ENCODE measurements around the gene AOAH.
"Not testable (repeated sequence)": the region's sequence is repeated elsewhere in the genome, so short reads cannot be mapped to it uniquely, and the experiment has no call there.

AOAH gene

DNA sequence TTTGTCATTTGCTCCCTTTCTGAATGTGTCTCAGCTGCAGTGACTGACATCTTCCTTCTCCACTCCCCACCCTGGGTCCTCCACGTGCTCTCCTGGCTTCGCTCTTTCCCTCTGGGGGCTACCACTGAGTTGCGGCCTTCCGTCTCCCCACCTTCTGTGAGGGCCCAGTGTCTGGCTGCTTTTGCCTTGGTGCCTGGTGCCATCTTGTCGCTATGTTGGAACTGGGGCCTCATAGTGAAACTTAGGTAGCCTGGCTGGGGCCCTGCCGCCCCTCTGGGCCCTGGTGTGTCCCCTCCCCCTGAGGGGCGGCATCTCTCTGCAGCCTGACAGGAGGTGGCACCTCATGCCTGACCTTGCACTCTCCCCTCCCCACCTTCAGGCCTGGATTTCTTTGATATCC, 190.6 kb downstream of the AOAH start:
- no peak for DNase-seq

DNA sequence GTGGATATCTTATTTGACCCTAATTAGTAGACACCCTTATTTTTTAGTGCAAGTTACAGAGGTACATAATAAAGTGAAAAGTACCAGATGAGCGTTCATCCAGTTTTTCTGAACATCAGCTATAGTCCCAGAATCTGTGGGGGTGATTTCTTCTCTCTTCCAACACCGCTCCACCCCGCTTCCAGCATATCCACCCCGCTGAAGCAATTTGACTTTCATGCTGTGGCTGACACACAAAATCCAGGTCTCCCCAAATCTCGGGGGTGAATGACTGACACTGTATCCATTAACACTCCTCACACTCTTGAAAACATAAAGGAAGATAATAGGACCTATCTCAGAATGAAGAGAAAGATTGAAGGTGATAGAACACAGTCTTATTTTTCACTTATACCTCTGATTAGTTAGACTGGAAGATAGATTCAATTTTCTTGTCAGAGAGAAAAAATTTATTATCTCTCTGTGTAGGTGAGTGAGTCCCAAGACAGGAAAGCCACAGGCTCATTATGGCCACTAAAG, 191.3 kb downstream of the AOAH start:
- DNase-seq: no peak

DNA sequence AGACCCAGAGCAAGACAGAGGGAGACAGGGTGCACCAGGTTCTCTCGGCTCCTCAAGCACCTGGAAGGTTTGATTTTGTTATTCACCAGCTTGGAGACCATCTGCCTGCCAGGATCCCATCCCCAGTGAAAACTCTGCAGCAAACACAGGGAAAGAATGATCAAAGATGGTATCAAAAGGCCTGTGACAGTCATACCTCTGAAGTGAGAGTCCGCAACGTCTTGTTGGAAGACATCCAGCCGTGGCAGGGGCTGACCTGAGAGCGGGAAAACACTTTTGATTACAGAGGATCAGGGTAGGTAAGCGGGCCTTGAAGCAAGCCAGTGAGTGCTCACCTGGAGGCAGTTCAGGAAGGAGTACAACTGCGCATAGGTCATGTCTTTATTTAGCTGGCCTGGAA, 192.3 kb downstream of the AOAH start:
- DNase-seq: no peak

DNA sequence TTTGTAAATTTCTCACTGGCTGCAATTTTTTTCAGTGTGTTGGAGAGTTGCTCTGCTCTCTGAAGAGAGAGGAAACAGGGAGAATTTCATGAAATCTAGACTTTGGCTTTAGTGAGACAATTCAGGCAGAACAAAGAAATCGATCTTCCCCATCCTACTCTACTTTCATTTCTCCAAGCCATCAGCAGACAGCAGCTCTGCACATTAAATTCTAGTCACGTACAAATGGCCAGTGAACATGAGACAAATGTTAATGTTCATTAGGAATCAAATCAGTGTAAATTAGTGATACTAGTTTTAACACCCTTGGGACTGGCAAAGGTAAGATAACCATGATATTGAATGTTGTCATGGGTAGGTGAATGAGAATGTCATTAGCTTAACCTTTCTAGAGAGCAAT, 193.8 kb downstream of the AOAH start:
- no peak for DNase-seq

DNA sequence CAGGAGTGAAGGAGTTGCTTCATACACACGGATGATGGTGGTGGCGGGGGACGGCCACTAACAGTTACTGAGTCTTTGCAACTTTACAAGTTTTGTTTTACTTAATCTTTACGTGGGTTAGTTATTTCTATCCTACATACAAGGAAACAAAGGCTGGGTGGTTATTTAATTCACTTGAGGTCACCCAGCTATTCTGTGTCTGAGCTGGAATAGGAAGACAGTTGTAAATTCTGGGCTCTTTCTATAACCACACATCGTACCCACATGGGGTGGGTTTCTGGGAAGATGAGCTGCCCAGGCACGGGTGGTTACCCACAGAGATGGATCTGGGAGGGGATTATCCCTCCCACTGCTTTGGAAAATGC, 196.8 kb downstream of the AOAH start:
- no peak for DNase-seq

DNA sequence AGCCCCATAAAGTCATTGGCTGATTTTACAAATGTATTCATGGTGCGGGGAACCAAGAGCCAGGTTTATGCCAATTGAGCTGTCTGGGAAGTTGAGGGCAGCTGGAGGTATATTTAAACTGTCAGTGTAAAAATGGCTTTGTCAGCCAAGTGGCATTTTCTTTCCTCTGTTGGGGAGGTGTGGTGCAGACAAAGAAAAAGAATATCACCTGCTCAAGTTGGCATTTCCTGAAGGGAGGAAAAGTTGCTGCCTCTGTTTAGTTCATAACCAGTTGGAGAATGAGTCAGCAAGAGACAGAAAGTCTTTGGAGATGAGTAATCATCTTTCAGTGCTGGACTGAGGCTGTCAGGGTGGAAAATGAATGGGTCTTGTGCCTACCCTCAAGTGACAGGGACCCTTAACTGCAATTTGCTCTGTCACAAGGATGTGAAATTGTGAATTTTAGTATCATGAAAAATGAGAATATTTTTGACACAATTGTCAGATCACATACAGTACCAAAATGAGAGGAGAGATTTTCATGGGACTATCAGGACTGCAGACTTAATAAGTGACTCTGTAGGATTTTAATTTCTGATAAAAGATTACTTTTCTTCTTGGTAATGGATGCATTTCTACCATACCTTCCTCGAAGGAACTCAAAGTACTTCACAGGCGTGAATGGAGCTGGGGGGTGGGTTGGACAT, 197.3 kb downstream of the AOAH start:
- no peak for DNase-seq

DNA sequence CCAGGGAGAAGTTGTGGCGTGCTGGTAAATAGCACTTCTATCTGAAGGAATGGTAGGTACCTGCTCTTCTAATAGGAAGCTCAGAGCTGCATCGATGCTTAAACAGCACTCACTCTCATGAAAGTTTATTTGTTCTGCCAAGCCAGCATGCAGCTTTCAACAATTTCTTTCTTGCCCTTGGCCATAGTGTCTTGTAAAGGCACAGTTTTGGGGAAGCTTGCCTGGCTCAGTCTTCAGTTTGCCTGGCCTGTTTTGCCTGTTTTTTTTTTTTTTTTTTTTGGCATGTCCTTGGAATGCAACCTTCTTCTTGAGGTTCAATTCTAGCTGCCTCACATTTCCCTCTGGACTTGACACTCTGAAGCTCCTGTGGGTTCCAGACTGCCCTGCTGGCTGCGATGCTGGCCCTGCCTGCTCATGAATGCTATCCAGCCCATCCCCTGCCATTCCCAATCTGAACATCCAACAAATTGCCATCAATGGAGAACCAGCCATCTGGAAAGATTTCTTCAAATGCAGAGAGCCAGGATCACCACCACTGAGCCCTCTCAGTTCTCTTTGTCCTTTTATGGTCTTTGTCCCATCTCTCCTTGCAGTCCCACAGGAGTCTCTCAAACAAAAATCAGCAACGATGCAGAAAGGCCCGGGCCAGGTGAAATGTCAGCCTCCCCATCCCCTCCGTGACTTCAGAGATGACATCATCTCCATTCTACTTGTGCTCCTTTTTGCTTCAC, 200.8 kb downstream of the AOAH start:
- no peak for DNase-seq

DNA sequence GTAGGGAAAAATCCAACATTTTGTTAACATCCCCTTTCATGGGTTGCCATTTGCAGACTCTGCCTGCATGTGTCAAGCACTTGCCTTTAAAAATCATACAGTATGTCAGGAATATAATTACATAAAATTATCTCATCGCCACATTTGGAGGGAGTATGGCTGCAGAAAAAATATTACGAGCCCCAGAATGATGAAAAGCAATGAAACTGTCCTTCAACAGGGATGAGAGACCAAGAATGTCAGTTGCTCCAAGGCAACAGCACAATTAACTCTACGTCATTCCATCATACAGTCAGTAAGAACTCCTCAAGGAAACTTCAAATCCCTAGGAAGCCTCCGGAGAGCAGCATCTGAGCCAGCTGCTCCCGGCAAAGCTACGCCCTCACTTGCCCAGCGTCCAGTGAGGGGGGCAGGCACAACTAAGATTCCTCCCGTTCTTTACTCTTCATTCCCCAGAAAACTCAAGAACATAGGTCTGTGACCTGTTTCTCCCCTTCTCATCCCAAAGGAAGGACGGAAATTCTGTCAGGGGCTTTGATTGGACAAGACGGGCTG, 201.8 kb downstream of the AOAH start:
- no peak for DNase-seq

DNA sequence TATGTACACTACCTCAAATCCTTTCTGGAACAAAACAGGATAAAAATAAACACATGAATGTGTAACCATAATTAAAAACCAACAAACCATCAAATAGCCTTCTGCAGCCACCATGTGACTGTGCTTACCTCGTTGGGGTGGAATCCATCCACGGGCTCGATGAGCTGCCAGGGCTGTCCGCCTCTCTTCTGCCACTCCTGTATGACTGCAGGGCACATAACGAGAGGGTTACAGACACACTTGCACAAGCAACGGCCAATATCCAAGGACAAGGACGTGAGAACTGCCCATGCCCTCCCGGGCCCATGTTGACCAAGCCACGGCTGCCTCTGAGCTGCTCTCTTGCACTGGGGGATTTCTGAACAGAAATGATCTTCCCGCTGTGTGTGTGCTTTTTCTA, 202.4 kb downstream of the AOAH start:
- no peak for DNase-seq

DNA sequence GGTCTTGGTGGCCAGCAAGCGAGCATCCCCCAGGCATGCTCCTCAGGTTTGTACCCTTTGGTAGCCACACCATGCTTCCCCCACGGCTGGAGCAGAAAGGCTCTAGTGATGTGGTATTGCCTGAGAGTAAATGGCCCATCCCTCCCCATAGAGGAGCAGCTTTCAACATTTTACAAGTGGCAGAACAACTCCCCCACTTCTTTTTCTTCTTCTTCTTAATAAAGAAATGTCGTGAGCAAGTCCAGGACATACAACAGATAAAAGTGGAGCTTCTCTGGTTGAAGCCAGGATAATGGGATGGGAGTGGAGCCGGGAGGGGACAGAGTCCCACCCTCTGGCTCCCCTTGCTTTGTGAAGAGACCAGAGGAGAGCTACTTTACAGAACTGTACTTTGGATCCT, 203.2 kb downstream of the AOAH start:
- DNase-seq: no peak

DNA sequence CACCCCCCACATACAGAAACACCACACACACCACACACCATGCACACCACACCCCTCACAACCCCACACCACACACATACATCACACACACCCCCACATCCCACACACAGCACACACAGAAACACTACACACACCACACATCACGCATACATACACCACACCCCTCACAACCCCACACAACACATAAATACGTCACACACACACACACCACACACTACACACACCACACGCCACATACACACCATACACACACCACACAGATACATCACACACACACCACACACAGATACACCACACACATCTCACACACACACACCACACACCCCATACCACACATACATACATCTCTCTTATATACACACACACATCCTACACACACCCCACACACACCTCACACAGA, 208.4 kb downstream of the AOAH start:
- DNase-seq: no peak

DNA sequence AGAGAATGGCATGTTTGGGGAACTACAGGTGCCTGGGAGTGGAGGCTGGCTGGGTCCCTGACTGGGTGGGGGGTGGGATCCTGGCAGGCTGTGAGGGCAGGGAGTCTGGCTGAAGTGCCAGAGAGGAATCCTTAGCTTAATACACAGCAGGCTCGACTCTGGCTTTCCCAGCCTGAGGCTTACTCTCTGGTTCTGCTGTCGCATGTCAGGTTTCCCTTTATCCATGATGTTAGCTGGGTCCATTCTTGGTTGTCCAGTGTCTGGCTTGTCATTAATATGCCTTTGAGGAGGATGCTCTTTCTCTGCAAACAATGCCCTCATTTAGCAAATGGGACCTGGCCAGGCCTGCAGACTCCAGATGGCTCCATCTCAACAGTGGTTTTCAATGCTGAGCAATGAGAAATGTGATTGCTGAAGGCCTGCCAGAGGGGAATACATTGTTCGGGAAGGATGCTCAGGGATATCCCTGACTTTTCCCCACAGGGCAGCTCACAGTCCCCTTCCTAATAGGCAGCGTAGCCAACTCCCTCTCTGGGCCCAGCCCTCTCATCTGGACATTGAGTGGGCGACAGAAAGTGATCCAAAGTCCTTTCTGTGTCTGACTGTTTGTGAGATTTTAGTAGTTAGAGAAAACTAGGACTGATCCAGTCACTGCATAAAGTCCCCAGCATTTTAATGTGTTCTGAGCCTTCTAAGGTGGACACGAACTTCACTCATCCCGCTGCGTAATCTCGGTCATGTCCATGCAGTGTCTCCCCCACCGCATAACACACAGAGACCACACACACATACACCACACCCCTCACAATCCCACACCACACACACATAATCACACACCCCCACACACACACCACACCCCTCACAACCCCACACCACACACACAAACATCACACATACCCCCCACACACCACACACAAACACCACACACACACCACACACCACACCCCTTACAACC, 209.7 kb downstream of the AOAH start:
- DNase-seq: no peak

DNA sequence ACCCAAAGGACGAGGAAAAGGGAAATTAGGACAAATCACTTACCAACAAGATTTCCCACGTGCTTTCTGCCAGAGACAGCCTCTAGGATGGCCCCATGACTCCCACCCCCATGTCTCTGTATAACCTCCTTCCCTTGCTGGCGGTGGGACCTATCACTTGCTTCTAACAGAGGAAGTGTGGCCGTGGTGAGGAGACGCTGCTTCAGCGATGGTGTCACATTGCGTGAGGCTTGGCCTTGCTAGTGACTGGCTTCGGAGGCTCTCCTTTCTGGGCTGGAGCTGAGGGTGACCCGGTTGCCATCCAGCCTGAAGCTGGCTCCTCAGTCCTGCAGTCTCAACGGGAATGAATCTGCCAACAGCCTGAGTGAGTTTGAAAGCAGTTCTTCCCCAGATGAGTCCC, 210.9 kb downstream of the AOAH start:
- DNase-seq: no peak

DNA sequence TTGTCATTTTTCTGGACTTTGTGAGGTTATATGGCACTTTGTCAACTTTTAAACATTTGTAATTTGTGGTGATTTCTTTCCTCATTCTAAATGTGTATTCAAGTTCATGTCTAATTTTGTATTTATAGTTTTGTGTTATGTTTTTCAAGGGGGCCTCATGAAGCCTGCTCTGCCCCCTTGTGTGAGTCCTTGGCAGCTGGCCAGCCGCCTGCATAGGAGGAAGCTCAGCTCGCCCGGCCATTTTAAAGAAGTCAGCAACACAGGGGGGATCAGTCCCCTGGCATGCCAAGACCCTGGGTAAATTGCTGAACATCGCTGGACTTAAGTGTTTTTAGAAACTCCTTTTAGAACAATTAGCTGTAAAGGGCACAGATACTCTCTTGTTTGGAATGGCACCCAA, 211.7 kb downstream of the AOAH start:
- no peak for DNase-seq

DNA sequence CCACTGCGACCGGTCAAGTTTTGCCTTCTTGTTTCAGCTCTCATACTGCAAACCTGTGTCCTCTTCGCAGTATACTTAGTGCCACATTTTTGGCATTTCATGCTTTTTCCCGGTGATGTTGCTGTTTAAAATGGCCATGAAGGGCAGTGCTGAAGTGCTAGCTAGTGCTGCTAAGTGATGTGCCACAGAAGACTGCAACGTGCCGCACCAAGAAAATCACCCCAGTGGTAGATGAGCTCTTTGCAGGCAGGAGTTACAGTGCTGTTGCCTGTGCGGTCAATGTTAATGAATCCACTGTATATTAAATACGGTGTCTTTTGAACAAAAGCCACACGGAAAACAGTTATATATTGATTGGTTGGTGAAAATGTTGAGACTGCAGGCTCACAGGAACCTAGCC, 214.3 kb downstream of the AOAH start:
- DNase-seq: no peak

DNA sequence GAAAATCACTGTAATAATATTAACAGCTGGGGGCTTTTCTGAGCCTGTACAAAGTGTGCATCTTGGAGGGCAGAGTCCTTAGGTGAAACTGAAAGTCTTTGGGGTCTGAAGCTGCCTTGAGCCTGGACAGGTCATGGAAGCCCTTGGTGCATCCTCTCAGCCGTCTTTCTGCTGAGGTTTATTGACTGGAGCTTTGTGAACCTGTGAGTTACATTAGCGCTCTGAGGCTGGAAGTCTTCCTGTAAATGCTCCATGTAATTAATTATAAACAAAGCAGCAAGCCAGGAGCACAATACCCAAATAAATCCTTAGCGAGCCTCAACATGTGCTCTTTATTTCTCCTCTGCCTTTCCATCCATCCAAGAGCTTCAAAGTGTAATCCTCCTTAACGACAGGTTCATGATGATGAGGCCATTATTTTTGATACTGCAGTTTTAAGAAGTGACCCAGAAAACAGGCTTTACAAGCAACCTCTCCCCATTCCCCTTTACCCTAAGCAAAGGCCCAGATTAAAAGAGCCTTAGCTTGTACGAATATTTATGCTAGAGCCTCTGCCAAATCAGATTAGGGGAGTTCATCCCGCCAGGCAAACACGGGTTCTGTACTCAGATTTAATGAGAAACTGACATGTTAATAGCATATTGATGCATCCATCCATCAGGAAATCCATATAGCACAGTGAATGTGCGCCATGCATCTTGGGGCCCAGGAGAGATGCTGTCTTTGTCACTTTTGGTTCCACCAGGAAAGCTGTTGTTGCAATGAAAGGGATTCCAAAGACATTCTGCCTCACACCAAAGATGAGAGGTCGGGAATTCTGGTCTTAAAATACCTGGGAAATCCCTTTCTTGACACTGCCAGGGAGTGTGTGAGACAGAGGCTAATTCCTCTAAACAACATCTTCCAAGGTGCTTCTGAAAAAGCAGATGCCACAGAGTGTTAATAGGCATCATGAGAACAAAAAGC, 216.5 kb downstream of the AOAH start:
- DNase-seq: no peak

DNA sequence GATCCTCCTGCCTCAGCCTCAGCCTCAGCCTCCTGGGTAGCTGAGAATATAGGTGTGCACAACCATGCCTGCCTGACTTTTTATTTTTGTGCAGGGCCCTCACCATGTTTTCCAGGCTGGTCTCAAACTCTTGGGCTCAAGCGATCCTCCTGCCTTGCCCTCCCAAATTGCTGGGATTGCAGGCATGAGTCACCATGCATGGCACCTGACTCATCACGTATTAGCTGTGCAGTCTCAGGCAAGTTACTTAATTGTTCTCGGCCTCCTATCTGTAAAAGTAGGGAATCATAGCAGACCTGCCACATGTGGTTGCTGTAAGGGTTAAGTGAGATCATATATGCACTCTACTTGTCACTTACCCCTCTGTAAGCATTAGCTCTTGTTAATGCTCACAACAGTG, 217.5 kb downstream of the AOAH start:
- DNase-seq: no peak

DNA sequence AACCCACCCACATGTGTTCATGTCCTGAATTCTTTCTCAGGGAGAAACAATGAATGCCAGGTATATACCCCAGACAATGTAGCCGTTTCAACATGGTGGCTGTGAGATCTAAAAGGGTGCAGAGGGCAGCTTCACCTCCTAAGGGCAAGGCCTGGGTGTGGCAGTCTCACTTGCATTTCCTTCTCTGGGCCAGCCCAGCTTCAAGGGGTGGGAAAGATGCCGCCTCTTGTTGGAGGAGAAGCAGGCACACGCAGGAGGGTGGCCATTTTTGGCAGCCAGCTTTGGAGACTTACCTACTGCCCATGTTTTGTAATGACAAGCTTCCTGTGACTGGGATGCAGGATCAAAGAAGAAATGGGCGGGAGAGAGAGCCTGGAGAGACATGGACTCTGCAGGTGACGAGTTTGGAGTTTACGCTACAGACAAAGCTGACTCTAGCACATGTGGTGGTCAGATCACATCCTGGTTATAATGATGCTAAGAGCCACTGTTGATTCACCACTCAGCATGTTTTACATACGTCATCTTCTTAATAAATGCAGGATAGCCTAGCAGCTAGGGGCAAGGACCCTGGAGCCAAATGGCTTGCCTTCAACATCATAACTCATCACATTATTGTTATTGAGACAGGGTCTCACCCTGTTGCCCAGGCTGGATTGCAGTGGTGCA, 218.0 kb downstream of the AOAH start:
- DNase-seq: no peak

DNA sequence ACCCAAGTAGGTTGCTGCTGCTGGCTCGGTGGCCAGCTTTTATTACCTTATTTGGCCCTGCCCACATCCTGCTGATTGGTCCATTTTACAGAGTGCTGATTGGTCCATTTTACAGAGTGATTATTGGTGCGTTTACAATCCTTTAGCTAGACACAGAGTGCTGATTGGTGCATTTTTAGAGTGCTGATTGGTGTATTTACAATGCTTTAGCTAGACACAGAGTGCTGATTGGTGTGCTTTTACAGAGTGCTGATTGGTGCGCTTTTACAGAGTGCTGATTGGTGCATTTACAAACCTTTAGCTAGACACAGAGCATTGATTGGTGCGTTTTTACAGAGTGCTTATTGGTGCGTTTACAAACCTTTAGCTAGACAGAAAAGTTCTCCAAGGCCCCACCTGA, 219.7 kb downstream of the AOAH start:
- not testable (repeated sequence) for DNase-seq

DNA sequence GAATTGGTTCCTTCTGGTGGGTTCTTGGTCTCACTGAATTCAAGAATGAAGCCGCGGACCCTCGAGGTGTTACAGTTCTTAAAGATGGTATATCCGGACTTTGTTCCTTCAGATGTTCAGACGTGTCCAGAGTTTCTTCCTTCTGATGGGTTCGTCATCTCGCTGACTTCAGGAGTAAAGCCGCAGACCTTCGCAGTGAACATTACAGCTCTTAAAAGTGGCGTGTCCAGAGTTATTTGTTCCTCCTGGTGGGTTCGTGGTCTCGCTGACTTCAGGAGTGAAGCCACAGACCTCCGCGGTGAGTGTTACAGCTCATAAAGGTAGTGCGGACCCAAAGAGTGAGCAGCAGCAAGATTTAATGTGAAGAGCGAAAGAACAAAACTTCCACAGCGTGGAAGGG, 220.1 kb downstream of the AOAH start:
- not testable (repeated sequence) for DNase-seq

DNA sequence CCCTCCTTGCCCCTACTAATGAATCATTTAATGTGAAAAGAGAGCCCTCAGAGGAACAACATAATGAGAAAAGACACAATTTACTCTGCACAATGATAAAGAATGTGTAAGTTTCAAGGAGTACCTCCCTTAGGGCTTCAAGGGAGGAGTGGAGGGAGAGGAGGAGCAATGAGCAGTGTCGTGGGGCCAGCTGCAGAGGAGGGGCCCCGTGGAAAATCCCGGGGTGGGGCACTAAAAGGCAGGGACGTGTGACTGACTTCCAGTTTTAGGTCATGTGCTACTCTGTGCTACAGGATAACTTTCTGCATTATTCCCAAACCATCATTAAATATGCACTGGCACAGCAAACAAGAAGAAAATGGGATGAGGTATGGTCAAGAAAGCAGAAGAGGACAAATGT, 226.5 kb downstream of the AOAH start:
- DNase-seq: no peak
